IMR-90 (cell line): ENCODE measurements around the gene HMX1.

Experiments
- BHLHE40 ChIP-seq: fragments of 150-350 bp; IDR thresholded peaks from 2 replicates; pipeline ENCODE4 v1.6.1; 2016; ENCODE audit warnings: mild to moderate bottlenecking, low read depth, low read length
- CEBPB ChIP-seq: IDR thresholded peaks from 2 replicates; pipeline ENCODE4 v1.6.1; 2012; ENCODE audit warnings: low read depth, low read length, improper control_type of control experiment
- CHD1 ChIP-seq: IDR thresholded peaks from 2 replicates; pipeline ENCODE4 v1.6.1; 2012; ENCODE audit warnings: low read depth, low read length, improper control_type of control experiment
- FOS ChIP-seq: fragments of 150-350 bp; IDR thresholded peaks from 2 replicates; pipeline ENCODE4 v1.6.1; 2016; ENCODE audit warnings: low read depth, low read length
- MAZ ChIP-seq: IDR thresholded peaks from 2 replicates; pipeline ENCODE4 v1.6.1; 2012; ENCODE audit warnings: low read depth, mild to moderate bottlenecking, low read length, improper control_type of control experiment, moderate library complexity, borderline replicate concordance
- MXI1 ChIP-seq: IDR thresholded peaks from 2 replicates; pipeline ENCODE4 v1.6.1; 2012; ENCODE audit warnings: low read depth, mild to moderate bottlenecking, low read length, moderate library complexity, borderline replicate concordance
- NFE2L2 ChIP-seq: fragments of 150-350 bp; IDR thresholded peaks from 2 replicates; pipeline ENCODE4 v1.6.1; 2016; ENCODE audit warnings: low read depth, mild to moderate bottlenecking, low read length
- POLR2A ChIP-seq: IDR thresholded peaks from 2 replicates; pipeline ENCODE4 v1.6.1; 2012; ENCODE audit warnings: mild to moderate bottlenecking, low read depth, low read length
- RAD21 ChIP-seq: IDR thresholded peaks from 2 replicates; pipeline ENCODE4 v1.6.1; 2012; ENCODE audit warnings: low read length, improper control_type of control experiment
- RFX5 ChIP-seq: IDR thresholded peaks from 2 replicates; pipeline ENCODE4 v1.8.0; 2012; ENCODE audit warnings: low read depth, mild to moderate bottlenecking, low read length, moderate library complexity
- SMC3 ChIP-seq: fragments of 150-350 bp; IDR thresholded peaks from 2 replicates; pipeline ENCODE4 v1.6.1; 2016; ENCODE audit warnings: low read depth, mild to moderate bottlenecking, antibody characterized with exemption, low read length, moderate library complexity
- TF ChIP-seq, protein P1 (sequence below): conservative IDR thresholded peaks from 2 replicates; pipeline ENCODE4 v1.5.1; 2012; ENCODE audit warnings: mild to moderate bottlenecking, low read depth, low read length, improper control_type of control experiment
- TF ChIP-seq, protein P2 (sequence below): fragments of 150-350 bp; IDR thresholded peaks from 2 replicates; pipeline ENCODE4 v1.6.1; 2016; ENCODE audit warnings: low read depth, mild to moderate bottlenecking, low read length, moderate library complexity, borderline replicate concordance

DNA sequence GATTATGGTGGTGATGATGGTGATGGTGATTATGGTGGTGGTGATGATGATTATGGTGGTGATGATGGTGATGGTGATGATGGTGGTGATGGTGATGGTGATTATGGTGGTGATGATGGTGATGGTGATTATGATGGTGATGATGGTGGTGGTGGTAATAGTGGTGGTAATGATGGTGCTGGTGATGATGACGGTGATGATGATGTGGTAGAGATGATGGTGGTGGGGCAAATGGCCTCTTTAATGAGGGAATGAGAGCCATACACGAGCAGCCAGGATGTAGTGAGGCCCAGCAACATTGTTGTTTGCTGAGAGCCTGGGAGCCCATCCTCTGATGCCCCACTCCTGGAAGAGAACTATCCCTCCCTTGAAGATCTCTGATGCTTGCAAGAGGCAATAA lies 29.0 kb downstream of the HMX1 start:
- TF ChIP-seq, protein P1, sequence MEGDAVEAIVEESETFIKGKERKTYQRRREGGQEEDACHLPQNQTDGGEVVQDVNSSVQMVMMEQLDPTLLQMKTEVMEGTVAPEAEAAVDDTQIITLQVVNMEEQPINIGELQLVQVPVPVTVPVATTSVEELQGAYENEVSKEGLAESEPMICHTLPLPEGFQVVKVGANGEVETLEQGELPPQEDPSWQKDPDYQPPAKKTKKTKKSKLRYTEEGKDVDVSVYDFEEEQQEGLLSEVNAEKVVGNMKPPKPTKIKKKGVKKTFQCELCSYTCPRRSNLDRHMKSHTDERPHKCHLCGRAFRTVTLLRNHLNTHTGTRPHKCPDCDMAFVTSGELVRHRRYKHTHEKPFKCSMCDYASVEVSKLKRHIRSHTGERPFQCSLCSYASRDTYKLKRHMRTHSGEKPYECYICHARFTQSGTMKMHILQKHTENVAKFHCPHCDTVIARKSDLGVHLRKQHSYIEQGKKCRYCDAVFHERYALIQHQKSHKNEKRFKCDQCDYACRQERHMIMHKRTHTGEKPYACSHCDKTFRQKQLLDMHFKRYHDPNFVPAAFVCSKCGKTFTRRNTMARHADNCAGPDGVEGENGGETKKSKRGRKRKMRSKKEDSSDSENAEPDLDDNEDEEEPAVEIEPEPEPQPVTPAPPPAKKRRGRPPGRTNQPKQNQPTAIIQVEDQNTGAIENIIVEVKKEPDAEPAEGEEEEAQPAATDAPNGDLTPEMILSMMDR = no peak
- TF ChIP-seq SMC3 (no peak), MAZ (no peak), POLR2A (no peak), CEBPB (no peak), FOS (no peak), CHD1 (no peak), MXI1 (no peak), BHLHE40 (no peak), NFE2L2 (no peak), RFX5 (no peak), RAD21 (no peak)
- TF ChIP-seq, protein P2, sequence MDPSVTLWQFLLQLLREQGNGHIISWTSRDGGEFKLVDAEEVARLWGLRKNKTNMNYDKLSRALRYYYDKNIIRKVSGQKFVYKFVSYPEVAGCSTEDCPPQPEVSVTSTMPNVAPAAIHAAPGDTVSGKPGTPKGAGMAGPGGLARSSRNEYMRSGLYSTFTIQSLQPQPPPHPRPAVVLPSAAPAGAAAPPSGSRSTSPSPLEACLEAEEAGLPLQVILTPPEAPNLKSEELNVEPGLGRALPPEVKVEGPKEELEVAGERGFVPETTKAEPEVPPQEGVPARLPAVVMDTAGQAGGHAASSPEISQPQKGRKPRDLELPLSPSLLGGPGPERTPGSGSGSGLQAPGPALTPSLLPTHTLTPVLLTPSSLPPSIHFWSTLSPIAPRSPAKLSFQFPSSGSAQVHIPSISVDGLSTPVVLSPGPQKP = no peak
